GM18505 (cell line): Measurements from ENCODE around the gene NWD2.

ENCODE experiments used
- ATAC-seq: cut with Tn5 transposase; IDR thresholded peaks from one replicate; pipeline ENCODE4 v1.9.1; 2021; ENCODE audit not compliant: unreplicated experiment
- POLR2A ChIP-seq: IDR thresholded peaks from 4 replicates; pipeline ENCODE4 v1.6.1; 2011; ENCODE audit warnings: borderline replicate concordance; ENCODE audit not compliant: insufficient read depth, insufficient read length; ENCODE audit errors: extremely low read depth

The NWD2 gene

GRCh38 chr4:37243722-37244582, 591 bp upstream of the NWD2 start:
- no peak for ATAC-seq
- no peak for TF ChIP-seq POLR2A

- TF ChIP-seq POLR2A, result no peak
- ATAC-seq, result no peak
Observed at GRCh38 chr4:37245391-37245954, 930 bp downstream of the NWD2 start.

DNA sequence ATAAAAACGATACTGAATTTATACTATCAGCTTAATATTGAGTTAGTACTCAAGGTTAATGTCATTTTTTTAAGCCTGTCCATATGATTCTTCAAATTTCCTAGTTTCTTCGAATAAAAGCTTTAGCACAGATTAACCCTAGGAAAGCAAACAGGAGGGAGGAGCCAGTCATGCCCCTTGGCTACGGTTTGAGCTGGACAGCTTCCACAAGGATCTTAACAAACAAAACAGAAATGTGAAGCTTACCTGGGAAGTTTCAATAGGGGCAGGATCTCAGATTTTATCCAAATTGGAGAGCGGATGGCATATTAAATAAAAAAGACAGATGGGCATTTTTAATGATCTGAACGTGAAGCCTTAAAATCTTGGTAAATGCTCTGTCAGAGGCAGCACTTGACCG, 2.3 kb downstream of the NWD2 start:
- TF ChIP-seq POLR2A, result no peak
- ATAC-seq, result no peak

DNA sequence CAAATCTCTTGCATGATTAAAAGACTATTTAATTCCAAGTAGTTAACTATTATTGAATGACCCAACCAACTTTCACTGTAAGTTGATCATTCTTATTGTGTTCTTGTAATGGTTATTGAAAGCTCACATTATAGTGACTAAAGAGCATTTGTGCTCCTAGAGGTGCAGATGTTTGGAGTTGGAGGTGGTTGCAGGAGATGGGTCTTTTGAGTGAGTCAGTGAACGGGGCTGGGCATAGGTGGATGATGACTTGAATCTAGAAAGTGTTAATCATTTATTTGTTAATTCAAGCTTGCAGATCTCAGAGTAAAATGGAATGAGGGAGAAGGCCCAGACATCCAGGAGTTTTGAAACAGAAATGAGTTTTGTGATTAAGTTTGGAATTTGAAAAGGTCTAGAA, 13.7 kb downstream of the NWD2 start:
- no peak for TF ChIP-seq POLR2A
- no peak for ATAC-seq

DNA sequence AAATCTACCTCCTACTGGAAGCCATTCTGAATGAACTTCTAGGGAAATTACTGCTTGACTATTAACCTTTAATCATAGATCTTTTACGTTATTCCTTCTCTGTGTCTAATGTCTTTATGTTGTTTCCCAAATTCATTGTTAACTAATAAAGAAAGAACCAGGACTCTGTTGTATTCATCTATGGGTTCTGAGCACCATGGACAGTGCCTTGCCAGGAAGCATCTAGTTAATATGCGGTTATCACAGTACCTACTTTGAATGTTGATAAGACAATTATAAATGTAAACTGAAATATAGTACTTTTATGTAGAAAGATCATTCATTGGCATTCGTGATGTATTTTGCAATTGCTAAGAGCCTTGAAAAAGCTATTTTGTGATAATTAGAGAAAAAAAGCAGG, 23.8 kb downstream of the NWD2 start:
- no peak for ATAC-seq
- TF ChIP-seq POLR2A, result no peak

DNA sequence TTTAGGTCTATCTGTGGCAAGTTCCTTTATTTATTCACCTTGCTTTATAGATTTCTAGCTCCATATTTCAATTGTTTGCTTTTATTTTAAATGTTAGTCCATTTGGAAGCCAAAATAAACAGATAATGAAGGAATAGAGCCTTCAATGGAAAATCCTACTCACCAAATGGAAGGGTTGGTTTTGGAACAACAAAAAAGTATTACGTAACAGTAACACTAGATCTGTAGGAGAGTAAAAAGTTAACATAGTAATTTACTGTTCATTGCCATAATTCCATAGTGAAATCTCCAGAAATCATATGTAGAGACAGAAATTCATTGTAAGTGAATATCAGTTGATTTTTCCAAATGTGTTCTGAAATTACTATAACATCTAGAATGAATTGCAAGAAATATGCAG, 34.6 kb downstream of the NWD2 start:
- no peak for TF ChIP-seq POLR2A
- no peak for ATAC-seq

GRCh38 chr4:37279894-37280592, 35.5 kb downstream of the NWD2 start:
- TF ChIP-seq POLR2A, result no peak
- ATAC-seq, result no peak

- no peak for TF ChIP-seq POLR2A
- ATAC-seq, result no peak
Observed at GRCh38 chr4:37299468-37299867, 54.9 kb downstream of the NWD2 start.

DNA sequence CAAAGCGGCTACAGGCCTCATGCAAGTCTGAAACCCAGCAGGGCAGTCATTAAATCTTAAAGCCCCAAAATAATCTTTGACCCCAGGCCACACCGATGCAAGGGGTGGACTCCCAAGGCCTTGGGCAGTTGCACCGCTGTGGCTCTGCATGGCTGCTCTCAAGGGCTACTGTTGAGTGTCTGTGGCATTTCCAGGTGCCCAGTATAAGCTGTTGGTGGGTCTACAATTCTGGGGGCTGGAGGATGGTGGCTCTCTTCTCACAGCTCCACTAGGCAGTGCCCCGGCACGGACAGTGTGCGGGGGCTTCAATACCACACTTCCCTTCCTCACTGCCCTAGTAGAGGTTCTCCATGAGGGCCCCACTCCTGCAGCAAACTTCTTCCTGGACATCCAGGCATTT, 60.1 kb downstream of the NWD2 start:
- TF ChIP-seq POLR2A, result no peak

DNA sequence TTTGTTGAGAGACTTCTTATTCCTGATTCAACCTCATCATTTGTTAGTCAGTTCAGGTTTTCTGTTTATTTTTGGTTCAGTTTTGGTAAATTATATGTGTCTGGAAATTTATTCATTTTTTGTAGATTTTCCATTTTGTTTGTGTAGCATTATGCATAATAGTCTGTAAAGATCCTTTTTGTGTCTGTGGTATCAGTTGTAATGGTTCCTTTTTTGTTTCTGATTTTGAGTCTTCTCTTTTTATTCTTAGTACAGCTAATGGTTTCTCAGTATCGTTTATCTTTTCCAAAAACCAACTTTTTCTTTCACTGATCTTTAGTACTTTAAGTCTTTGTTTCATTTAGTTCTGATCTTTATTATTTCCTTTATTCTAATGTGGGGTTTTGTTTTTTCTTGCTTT, 61.4 kb downstream of the NWD2 start:
- no peak for TF ChIP-seq POLR2A
- no peak for ATAC-seq

More for the DNA sequence above, 60.1 kb downstream of the NWD2 start:
- ATAC-seq, result no peak

DNA sequence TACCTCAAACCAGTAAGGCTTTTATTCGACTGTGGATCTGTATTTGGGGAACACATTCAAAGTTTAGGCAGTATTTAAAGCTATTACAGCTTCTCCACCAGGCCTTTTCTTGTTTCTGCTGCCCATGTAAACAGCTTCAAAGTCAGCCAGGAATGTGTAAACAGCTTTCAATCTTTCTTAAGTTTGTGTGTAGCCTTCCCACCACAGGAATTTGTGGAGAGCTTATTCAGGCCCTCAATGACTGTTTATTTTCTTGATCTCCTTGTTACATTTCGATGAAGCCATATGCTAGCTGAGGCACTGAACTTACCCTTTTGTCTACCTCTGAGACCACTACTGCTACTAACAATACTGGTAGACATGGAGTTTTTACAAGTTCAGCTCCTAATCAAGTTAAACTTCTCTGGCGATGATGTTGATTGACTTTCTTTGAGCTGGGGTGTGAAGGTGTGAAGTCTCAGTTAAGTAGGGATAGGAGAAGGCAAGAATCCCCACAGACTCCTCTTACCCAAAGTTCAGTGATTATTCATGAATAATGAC, 72.6 kb downstream of the NWD2 start:
- no peak for ATAC-seq
- no peak for TF ChIP-seq POLR2A

GRCh38 chr4:37320513-37321235, 76.1 kb downstream of the NWD2 start:
- ATAC-seq, result no peak
- TF ChIP-seq POLR2A, result no peak

DNA sequence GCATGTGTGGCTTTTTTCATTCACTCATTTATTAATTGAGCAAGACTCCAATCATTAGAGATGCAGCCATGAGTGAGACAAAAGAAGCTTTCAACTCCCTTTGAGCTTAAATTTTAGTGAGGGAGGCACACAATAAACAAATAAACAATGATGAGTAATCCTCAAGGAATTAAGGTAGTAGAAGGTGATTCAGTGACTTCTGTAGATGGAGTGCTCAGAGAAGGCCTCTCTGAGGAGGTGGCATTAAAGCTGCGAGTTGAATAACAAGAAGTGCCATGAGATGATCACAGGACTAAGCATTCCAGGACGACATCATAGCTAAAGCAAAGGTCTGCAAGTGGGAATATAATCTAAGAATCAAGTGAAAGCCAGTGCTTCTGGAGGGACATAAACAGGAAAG, 77.6 kb downstream of the NWD2 start:
- no peak for TF ChIP-seq POLR2A
- no peak for ATAC-seq
